ENCODE data around the gene HTR6. TPM values are rescaled to one million over a fixed set of nuclear protein-coding genes. Genes with fewer than 3 reads are reported as not detected.
A peak's percentile ranks its signal among the peaks of the same experiment; 100 is the strongest.
"Not testable (repeated sequence)": the region's sequence is repeated elsewhere in the genome, so short reads cannot be mapped to it uniquely, and the experiment has no call there.

HTR6 gene
- total RNA-seq, 1 donor from 2014 or later = not detected

GRCh38 chr1:19625291-19625937 is 39.3 kb upstream of the HTR6 start:
- intact Hi-C loops (cut with DNase I) = no loop called here
- Histone ChIP-seq H3K27me3 (no peaks in the 10 kb centered on the region), H3K4me3 (no peak overlapping the region), H3K27ac (no peak overlapping the region), H3K36me3 (peaks cover 31 to 41% of the 10 kb centered on the region in 2 donors), H3K4me1 (peaks cover 2 to 21% of the 10 kb centered on the region in 2 donors), H3K9me3 (no peaks in the 10 kb centered on the region)
- no peak for DNase-seq (ENCODE audit: low spot score in 2 of 2)
- no peak for TF ChIP-seq CTCF (IDR thresholded peaks at IDR 0.05)

GRCh38 chr1:19628879-19629278 is 35.8 kb upstream of the HTR6 start:
- Histone ChIP-seq H3K27ac (peak overlapping the region; percentile 11 to 27), H3K9me3 (no peaks in the 10 kb centered on the region), H3K36me3 (peaks cover 30 to 35% of the 10 kb centered on the region in 2 donors), H3K4me3 (no peak overlapping the region), H3K4me1 (peaks cover 2 to 7% of the 10 kb centered on the region in 2 donors), H3K27me3 (no peaks in the 10 kb centered on the region)
- peak in 1 of 2 donors; percentile 58 for DNase-seq (ENCODE audit: low spot score in 2 of 2)
- TF ChIP-seq CTCF (IDR thresholded peaks at IDR 0.05) = no peak
- intact Hi-C loops (cut with DNase I) = no loop called here

GRCh38 chr1:19629357-19629756 is 35.3 kb upstream of the HTR6 start:
- no peak for DNase-seq (ENCODE audit: low spot score in 2 of 2)
- Histone ChIP-seq H3K4me1 (peaks cover 2 to 7% of the 10 kb centered on the region in 2 donors), H3K4me3 (no peak overlapping the region), H3K9me3 (no peaks in the 10 kb centered on the region), H3K27ac (peak overlapping the region; percentile 11 to 27), H3K27me3 (no peaks in the 10 kb centered on the region), H3K36me3 (peaks cover 26 to 30% of the 10 kb centered on the region in 2 donors)
- no peak for TF ChIP-seq CTCF (IDR thresholded peaks at IDR 0.05)
- intact Hi-C loops (cut with DNase I) = no loop called here

GRCh38 chr1:19630192-19630591 is 34.5 kb upstream of the HTR6 start:
- H3K9me3 ChIP-seq; H3K4me1 ChIP-seq; H3K27me3 ChIP-seq; DNase-seq (ENCODE audit: low spot score in 2 of 2); H3K4me3 ChIP-seq; intact Hi-C loops (cut with DNase I); H3K27ac ChIP-seq: not testable (repeated sequence)
- H3K36me3 ChIP-seq = peaks cover 19 to 27% of the 10 kb centered on the region in 2 donors

GRCh38 chr1:19630720-19631395 is 33.8 kb upstream of the HTR6 start:
- no peaks in the 10 kb centered on the region for H3K9me3 ChIP-seq
- intact Hi-C loops (cut with DNase I) = no loop called here
- no peak for TF ChIP-seq CTCF (IDR thresholded peaks at IDR 0.05)
- peaks cover 16 to 22% of the 10 kb centered on the region in 2 donors for H3K36me3 ChIP-seq
- H3K27ac ChIP-seq = no peak overlapping the region
- DNase-seq (ENCODE audit: low spot score in 2 of 2) = peak in 1 of 2 donors; percentile 7
- peaks cover 2 to 14% of the 10 kb centered on the region in 2 donors for H3K4me1 ChIP-seq
- no peak overlapping the region for H3K4me3 ChIP-seq
- no peaks in the 10 kb centered on the region for H3K27me3 ChIP-seq

- intact Hi-C loops (cut with DNase I) = no loop called here
- no peaks in the 10 kb centered on the region for H3K27me3 ChIP-seq
- no peaks in the 10 kb centered on the region for H3K9me3 ChIP-seq
Measured at GRCh38 chr1:19632211-19632610, 32.5 kb upstream of the HTR6 start.

More at GRCh38 chr1:19632211-19632610, 32.5 kb upstream of the HTR6 start:
- Histone ChIP-seq H3K27ac (no peak overlapping the region), H3K36me3 (peaks cover 6 to 8% of the 10 kb centered on the region in 2 donors), H3K4me3 (no peak overlapping the region), H3K4me1 (peaks cover 2 to 17% of the 10 kb centered on the region in 2 donors)
- TF ChIP-seq CTCF (IDR thresholded peaks at IDR 0.05) = no peak
- DNase-seq (ENCODE audit: low spot score in 2 of 2) = no peak

Data from ascending aorta (tissue), 2 donors.